ENCODE measurements around the gene STAC3. TPM values are rescaled to one million over a fixed set of nuclear protein-coding genes. Genes with fewer than 3 reads are reported as not detected.
A peak's percentile ranks its signal among the peaks of the same experiment; 100 is the strongest.

The STAC3 gene
- total RNA-seq, 1 donor from 2014 or later: 310 TPM

- DNase-seq: no peak
These were observed 15.3 kb downstream of the STAC3 start for GRCh38 chr12:57235728-57236131.

- DNase-seq: peak; percentile 67
These were observed 15.8 kb downstream of the STAC3 start for GRCh38 chr12:57235017-57235727.

GRCh38 chr12:57234571-57235016, 16.4 kb downstream of the STAC3 start:
- DNase-seq: no peak

GRCh38 chr12:57234233-57234570, 16.8 kb downstream of the STAC3 start:
- no peak for DNase-seq

- DNase-seq: no peak
These were observed 17.4 kb downstream of the STAC3 start for GRCh38 chr12:57233357-57234232.

- DNase-seq: no peak
These were observed 18.7 kb downstream of the STAC3 start for GRCh38 chr12:57232156-57232756.

GRCh38 chr12:57231276-57232021, 19.5 kb downstream of the STAC3 start:
- DNase-seq: no peak

GRCh38 chr12:57230381-57231155, 20.4 kb downstream of the STAC3 start:
- DNase-seq: no peak

GRCh38 chr12:57229634-57230380, 21.2 kb downstream of the STAC3 start, which contains the start of gene SHMT2:
SHMT2 (plus strand) TSS chr12:57229711; CDS start chr12:57229779, 68 bp downstream.
- peak; percentile 98 for DNase-seq

GRCh38 chr12:57229046-57229633, 21.8 kb downstream of the STAC3 start:
- DNase-seq: no peak

- no peak for DNase-seq
These were observed 23.5 kb downstream of the STAC3 start for GRCh38 chr12:57227315-57228115.

GRCh38 chr12:57226588-57227314, 24.2 kb downstream of the STAC3 start:
- DNase-seq: no peak

GRCh38 chr12:57225680-57226210, 25.2 kb downstream of the STAC3 start:
- DNase-seq: no peak

GRCh38 chr12:57224973-57225679, 25.9 kb downstream of the STAC3 start:
- DNase-seq: peak; percentile 55

- DNase-seq: no peak
These were observed 26.6 kb downstream of the STAC3 start for GRCh38 chr12:57224278-57224972.

GRCh38 chr12:57223191-57224165, 27.5 kb downstream of the STAC3 start:
- DNase-seq: no peak
